Neutrophil (primary cell): Measurements from ENCODE around the gene PCDHGA11.
"Not testable (repeated sequence)": the region's sequence is repeated elsewhere in the genome, so short reads cannot be mapped to it uniquely, and the experiment has no call there.

Source experiments
- H3K27ac ChIP-seq: fragments of 200-600 bp; sonication (generic); 2 replicates; pipeline ENCODE4 v1.5.1; 2016; ENCODE audit warnings: mild to moderate bottlenecking, moderate library complexity
- H3K27me3 ChIP-seq: fragments of 200-600 bp; sonication (generic); 2 replicates; pipeline ENCODE4 v1.6.0; 2016; ENCODE audit warnings: mild to moderate bottlenecking
- H3K36me3 ChIP-seq: fragments of 200-600 bp; sonication (generic); 2 replicates; pipeline ENCODE4 v1.5.1; 2017
- H3K4me1 ChIP-seq, 2 experiments: fragments of 200-600 bp in 1 of 2; sonication (generic) in 1 of 2; 1 replicate in 1 of 2; 2 replicates in 1 of 2; pipeline versions ENCODE4 v1.5.1 to v1.6.1; 2013 to 2016; ENCODE audit warnings: low read depth in 1 of 2, low read length in 1 of 2, mild to moderate bottlenecking in 1 of 2, moderate library complexity in 1 of 2; ENCODE audit not compliant: control insufficient read depth in 1 of 2, insufficient read depth in 1 of 2
- H3K4me3 ChIP-seq, 2 experiments: fragments of 200-600 bp in 1 of 2; sonication (generic) in 1 of 2; 1 replicate in 1 of 2; 2 replicates in 1 of 2; pipeline ENCODE4 v1.5.1; 2013 to 2016; ENCODE audit warnings: low read depth in 1 of 2, low read length in 1 of 2, mild to moderate bottlenecking in 1 of 2, moderate library complexity in 1 of 2
- H3K9me3 ChIP-seq: fragments of 200-600 bp; sonication (generic); 2 replicates; pipeline ENCODE4 v1.5.1; 2016
- CTCF ChIP-seq: fragments of 200-600 bp; sonication (generic); IDR thresholded peaks from 2 replicates; pipeline ENCODE4 v1.5.1; 2016; ENCODE audit warnings: antibody characterized with exemption

The PCDHGA11 gene

GRCh38 chr5:141431286-141431685 is 10.4 kb downstream of the PCDHGA11 start:
- H3K27me3 ChIP-seq: peaks cover 100% of the 10 kb centered on the region
- TF ChIP-seq CTCF: no peak

GRCh38 chr5:141432308-141432707 is 11.5 kb downstream of the PCDHGA11 start:
- Histone ChIP-seq H3K4me1 (peaks cover 11 to 13% of the 10 kb centered on the region in 2 experiments), H3K9me3 (peaks cover 16% of the 10 kb centered on the region), H3K27me3 (peaks cover 100% of the 10 kb centered on the region)
- not testable (repeated sequence) for H3K4me3 ChIP-seq, H3K36me3 ChIP-seq, H3K27ac ChIP-seq

More at GRCh38 chr5:141431286-141431685, 10.4 kb downstream of the PCDHGA11 start:
- H3K4me1 ChIP-seq: peaks cover 11 to 13% of the 10 kb centered on the region in 2 experiments
- no peaks in the 10 kb centered on the region for H3K36me3 ChIP-seq
- H3K9me3 ChIP-seq: peaks cover 16% of the 10 kb centered on the region
- peak overlapping the region; percentile 17 to 26 for H3K4me3 ChIP-seq
- no peak overlapping the region for H3K27ac ChIP-seq

GRCh38 chr5:141432726-141433125 is 11.9 kb downstream of the PCDHGA11 start:
- not testable (repeated sequence) for H3K27ac ChIP-seq, H3K36me3 ChIP-seq, H3K4me3 ChIP-seq
- H3K9me3 ChIP-seq: peaks cover 16% of the 10 kb centered on the region
- H3K4me1 ChIP-seq: peaks cover 11 to 13% of the 10 kb centered on the region in 2 experiments
- peaks cover 100% of the 10 kb centered on the region for H3K27me3 ChIP-seq

- peaks cover 11 to 13% of the 10 kb centered on the region in 2 experiments for H3K4me1 ChIP-seq
- H3K4me3 ChIP-seq: no peak overlapping the region
- H3K36me3 ChIP-seq: no peaks in the 10 kb centered on the region
- H3K9me3 ChIP-seq: peaks cover 16% of the 10 kb centered on the region
- TF ChIP-seq CTCF: no peak
- peaks cover 98% of the 10 kb centered on the region for H3K27me3 ChIP-seq
- H3K27ac ChIP-seq: no peak overlapping the region
Observed at GRCh38 chr5:141434006-141434405, 13.2 kb downstream of the PCDHGA11 start.

GRCh38 chr5:141437221-141437620 is 16.4 kb downstream of the PCDHGA11 start:
- no peak overlapping the region for H3K27ac ChIP-seq
- no peak overlapping the region for H3K4me3 ChIP-seq
- no peak for TF ChIP-seq CTCF
- H3K36me3 ChIP-seq: no peaks in the 10 kb centered on the region
- H3K4me1 ChIP-seq: no peaks in the 10 kb centered on the region
- peaks cover 90% of the 10 kb centered on the region for H3K27me3 ChIP-seq
- H3K9me3 ChIP-seq: peaks cover under 1% of the 10 kb centered on the region

GRCh38 chr5:141439411-141440141 is 18.7 kb downstream of the PCDHGA11 start:
- peaks cover 83% of the 10 kb centered on the region for H3K27me3 ChIP-seq
- no peak for TF ChIP-seq CTCF
- H3K4me1 ChIP-seq: no peaks in the 10 kb centered on the region
- H3K4me3 ChIP-seq: no peak overlapping the region
- H3K36me3 ChIP-seq: no peaks in the 10 kb centered on the region
- H3K27ac ChIP-seq: no peak overlapping the region
- H3K9me3 ChIP-seq: no peaks in the 10 kb centered on the region
